Smooth muscle cell (in vitro differentiated cells): ENCODE data around the gene RNU11. TPM values are rescaled to one million over a fixed set of nuclear protein-coding genes. Genes with fewer than 3 reads are reported as not detected.

Experiments used
- polyA plus RNA-seq: library from polyadenylated mRNA; unstranded; fragments of >200 nt; fragmentation: Nextera tagmentation; extraction: Ambion mirVana; gene quantifications from 2 replicates; pipeline ENCODE4 v1.2.1, GENCODE V29; 2016
- small RNA-seq: library from RNA; depleted of rRNA; stranded (forward); fragments of <200 nt; gene quantifications from one replicate; pipeline ENCODE3, GENCODE V24; 2014
- total RNA-seq: library from RNA; depleted of rRNA; stranded (reverse); fragments of >200 nt; gene quantifications from 2 replicates; pipeline ENCODE4 v1.2.3, GENCODE V29; 2014

The RNU11 gene
- total and polyA plus RNA-seq, 2 experiments from 2014 or later = not detected

Small RNAs within 50 kb of the gene (small RNA-seq; reads per million reads assigned to genes)
- gene RF00422 (not detected), gene RNU11 (not detected)

Other genes starting within 250 kb of the RNU11 start
- 8.9 and 20.1 TPM in 2 replicates for gene RCC1, start 142.6 kb upstream of the RNU11 start, total RNA-seq
- 10.5 and 16.1 TPM in 2 replicates for gene RCC1, start 142.6 kb upstream of the RNU11 start, polyA plus RNA-seq
- 12.0 and 25.1 TPM in 2 replicates for gene TRNAU1AP, start 95.5 kb upstream of the RNU11 start, total RNA-seq
- 13.8 and 26.2 TPM in 2 replicates for gene TRNAU1AP, start 95.5 kb upstream of the RNU11 start, polyA plus RNA-seq
- gene RAB42, start 56.3 kb upstream of the RNU11 start, total RNA-seq = 4.7 and 8.6 TPM in 2 replicates
- gene RAB42, start 56.3 kb upstream of the RNU11 start, polyA plus RNA-seq = 9.0 and 9.7 TPM in 2 replicates
- gene TAF12, start 5.5 kb upstream of the RNU11 start, total RNA-seq = 33.4 and 34.8 TPM in 2 replicates
- 44.9 and 47.1 TPM in 2 replicates for gene TAF12, start 5.5 kb upstream of the RNU11 start, polyA plus RNA-seq
- 12.3 and 16.3 TPM in 2 replicates for gene GMEB1, start 20.2 kb downstream of the RNU11 start, total RNA-seq
- 8.5 and 13.0 TPM in 2 replicates for gene GMEB1, start 20.2 kb downstream of the RNU11 start, polyA plus RNA-seq
- 76.8 and 77.5 TPM in 2 replicates for gene YTHDF2, start 88.3 kb downstream of the RNU11 start, total RNA-seq
- gene YTHDF2, start 88.3 kb downstream of the RNU11 start, polyA plus RNA-seq = 68.4 and 79.1 TPM in 2 replicates
- 0.90 and 0.94 TPM in 2 replicates for gene OPRD1, start 163.6 kb downstream of the RNU11 start, total RNA-seq
- 0.48 and 1.5 TPM in 2 replicates for gene OPRD1, start 163.6 kb downstream of the RNU11 start, polyA plus RNA-seq